Nephron (organoid): Measurements from ENCODE around the gene RIOK1.

Experiments
- H3K27ac Mint-ChIP-seq, 3 experiments: 2 replicates each; pipeline ENCODE4 v1.8.0; 2020; ENCODE audit warnings: mixed read lengths in 3 of 3, mild to moderate bottlenecking in 2 of 3, moderate library complexity in 1 of 3
- H3K27me3 Mint-ChIP-seq: 2 replicates; pipeline ENCODE4 v1.8.0; 2021; ENCODE audit warnings: low read depth, mild to moderate bottlenecking, moderate library complexity, mixed read lengths
- H3K36me3 Mint-ChIP-seq: 2 replicates; pipeline ENCODE4 v1.8.0; 2020; ENCODE audit warnings: low read depth, mixed read lengths
- H3K4me1 Mint-ChIP-seq: 2 replicates; pipeline ENCODE4 v1.8.0; 2020; ENCODE audit warnings: mixed read lengths
- H3K4me3 Mint-ChIP-seq, 3 experiments: 2 replicates each; pipeline ENCODE4 v1.8.0; 2020; ENCODE audit warnings: mild to moderate bottlenecking in 3 of 3, mixed read lengths in 3 of 3, moderate library complexity in 2 of 3
- H3K9me3 Mint-ChIP-seq: 2 replicates; pipeline ENCODE4 v1.8.0; 2020; ENCODE audit warnings: mixed read lengths
- CTCF ChIP-seq, 3 experiments: fragments of 200-600 bp; sonication (generic); IDR thresholded peaks; one replicate each; pipeline ENCODE4 v1.5.0; 2021; ENCODE audit warnings: antibody characterized with exemption in 3 of 3; ENCODE audit not compliant: unreplicated experiment in 3 of 3

The RIOK1 gene

GRCh38 chr6:7424967-7425807 lies 35.6 kb downstream of the RIOK1 start:
- Mint-ChIP-seq H3K27me3 (peaks cover 4% of the 10 kb centered on the region), H3K9me3 (no peaks in the 10 kb centered on the region), H3K4me1 (no peaks in the 10 kb centered on the region), H3K27ac (no peak overlapping the region), H3K36me3 (no peaks in the 10 kb centered on the region), H3K4me3 (no peak overlapping the region)
- peak in 2 of 3 experiments; percentile 39 to 44 for TF ChIP-seq CTCF (IDR thresholded peaks at IDR 0.05; ENCODE audit: unreplicated experiment in 3 of 3)

GRCh38 chr6:7425808-7426190 lies 36.2 kb downstream of the RIOK1 start:
- no peaks in the 10 kb centered on the region for H3K4me1 Mint-ChIP-seq
- no peak overlapping the region for H3K4me3 Mint-ChIP-seq
- H3K27ac Mint-ChIP-seq, result no peak overlapping the region
- TF ChIP-seq CTCF (IDR thresholded peaks at IDR 0.05; ENCODE audit: unreplicated experiment in 3 of 3), result no peak
- no peaks in the 10 kb centered on the region for H3K9me3 Mint-ChIP-seq
- no peaks in the 10 kb centered on the region for H3K36me3 Mint-ChIP-seq
- H3K27me3 Mint-ChIP-seq, result peaks cover 4% of the 10 kb centered on the region

GRCh38 chr6:7426447-7427169 lies 37.0 kb downstream of the RIOK1 start:
- no peaks in the 10 kb centered on the region for H3K9me3 Mint-ChIP-seq
- H3K4me1 Mint-ChIP-seq, result no peaks in the 10 kb centered on the region
- no peaks in the 10 kb centered on the region for H3K36me3 Mint-ChIP-seq
- peaks cover 7% of the 10 kb centered on the region for H3K27me3 Mint-ChIP-seq
- no peak overlapping the region for H3K27ac Mint-ChIP-seq
- no peak overlapping the region for H3K4me3 Mint-ChIP-seq
- TF ChIP-seq CTCF (IDR thresholded peaks at IDR 0.05; ENCODE audit: unreplicated experiment in 3 of 3), result no peak

- Mint-ChIP-seq H3K4me3 (no peak overlapping the region), H3K27me3 (peaks cover 12% of the 10 kb centered on the region), H3K27ac (no peak overlapping the region), H3K36me3 (peaks cover 4% of the 10 kb centered on the region), H3K4me1 (peaks cover 13% of the 10 kb centered on the region), H3K9me3 (peaks cover 4% of the 10 kb centered on the region)
- no peak for TF ChIP-seq CTCF (IDR thresholded peaks at IDR 0.05; ENCODE audit: unreplicated experiment in 3 of 3)
These were observed 41.7 kb downstream of the RIOK1 start for GRCh38 chr6:7431313-7431673.

GRCh38 chr6:7431674-7432390 lies 42.2 kb downstream of the RIOK1 start:
- Mint-ChIP-seq H3K36me3 (peaks cover 4% of the 10 kb centered on the region), H3K4me3 (no peak overlapping the region), H3K9me3 (peaks cover 4% of the 10 kb centered on the region), H3K27ac (no peak overlapping the region), H3K27me3 (peaks cover 12% of the 10 kb centered on the region), H3K4me1 (peaks cover 13% of the 10 kb centered on the region)
- no peak for TF ChIP-seq CTCF (IDR thresholded peaks at IDR 0.05; ENCODE audit: unreplicated experiment in 3 of 3)
